ENCODE data around the gene DCTN2. TPM values are rescaled to one million over a fixed set of nuclear protein-coding genes. Genes with fewer than 3 reads are reported as not detected.

The DCTN2 gene
- 139 and 156 TPM in 2 replicates for total RNA-seq

GRCh38 chr12:57546438-57547287 lies at the start of gene DCTN2:
Gene DCTN2, minus strand, starts transcription at chr12:57547192. Its CDS starts 129 bp downstream, at chr12:57547063.

GRCh38 chr12:57590864-57591781 lies 44.1 kb upstream of the DCTN2 start, which contains the start of gene PIP4K2C:
Gene PIP4K2C, plus strand, starts transcription at chr12:57591192. Its CDS starts 98 bp downstream, at chr12:57591290.

GRCh38 chr12:57549909-57550640 lies 3.1 kb upstream of the DCTN2 start, which contains the start of gene KIF5A:
Gene KIF5A, plus strand, starts transcription at chr12:57550044. Its CDS starts 228 bp downstream, at chr12:57550272.

DNA sequence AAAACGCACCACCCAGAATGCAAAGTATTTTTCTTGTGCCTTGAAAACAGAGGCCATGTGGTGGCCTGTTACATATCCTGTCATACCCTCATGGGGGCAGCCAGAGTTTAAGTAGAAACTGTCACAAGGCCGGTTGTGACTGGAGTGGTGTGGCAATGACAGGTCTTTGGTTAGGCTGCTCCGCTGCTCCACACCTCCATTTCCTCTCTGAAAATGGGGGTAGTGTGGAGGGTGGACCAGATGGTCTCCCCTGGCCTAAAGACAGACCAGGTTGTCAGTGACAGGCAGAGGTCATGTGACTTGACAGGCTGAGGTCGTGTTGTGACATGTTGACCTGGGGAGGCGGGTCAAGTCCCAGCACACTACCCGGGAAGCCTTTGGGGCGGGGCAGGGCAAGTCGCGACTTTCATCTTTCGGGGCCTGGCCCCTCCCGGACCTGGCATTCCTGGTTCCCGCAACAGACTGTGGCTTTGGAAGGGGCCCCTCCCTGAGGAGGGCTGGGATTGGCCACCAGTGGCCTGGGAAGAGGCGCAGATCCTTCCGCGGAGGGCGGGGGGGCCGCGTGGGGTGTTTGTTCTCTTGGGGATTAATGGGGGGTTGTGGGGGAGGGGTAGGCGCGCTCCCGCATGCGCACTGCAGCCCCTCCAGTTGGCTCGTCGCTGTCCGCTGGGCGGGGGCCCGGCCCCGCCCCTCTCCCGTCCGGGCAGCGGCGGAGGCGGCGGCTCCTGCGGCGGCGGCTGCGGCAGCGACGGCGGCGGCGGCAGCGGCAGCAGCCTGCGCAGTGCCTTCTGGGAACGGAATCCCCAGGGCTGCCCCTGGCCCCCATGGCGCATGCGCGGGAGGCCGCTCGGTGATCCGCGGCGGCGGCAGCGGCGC lies 24.7 kb downstream of the DCTN2 start, which contains the start of gene MBD6:
MBD6 (plus strand) TSS at position 814 of the 876 bp plus-strand sequence. CDS start 1,480 bp downstream, outside the sequence.

DNA sequence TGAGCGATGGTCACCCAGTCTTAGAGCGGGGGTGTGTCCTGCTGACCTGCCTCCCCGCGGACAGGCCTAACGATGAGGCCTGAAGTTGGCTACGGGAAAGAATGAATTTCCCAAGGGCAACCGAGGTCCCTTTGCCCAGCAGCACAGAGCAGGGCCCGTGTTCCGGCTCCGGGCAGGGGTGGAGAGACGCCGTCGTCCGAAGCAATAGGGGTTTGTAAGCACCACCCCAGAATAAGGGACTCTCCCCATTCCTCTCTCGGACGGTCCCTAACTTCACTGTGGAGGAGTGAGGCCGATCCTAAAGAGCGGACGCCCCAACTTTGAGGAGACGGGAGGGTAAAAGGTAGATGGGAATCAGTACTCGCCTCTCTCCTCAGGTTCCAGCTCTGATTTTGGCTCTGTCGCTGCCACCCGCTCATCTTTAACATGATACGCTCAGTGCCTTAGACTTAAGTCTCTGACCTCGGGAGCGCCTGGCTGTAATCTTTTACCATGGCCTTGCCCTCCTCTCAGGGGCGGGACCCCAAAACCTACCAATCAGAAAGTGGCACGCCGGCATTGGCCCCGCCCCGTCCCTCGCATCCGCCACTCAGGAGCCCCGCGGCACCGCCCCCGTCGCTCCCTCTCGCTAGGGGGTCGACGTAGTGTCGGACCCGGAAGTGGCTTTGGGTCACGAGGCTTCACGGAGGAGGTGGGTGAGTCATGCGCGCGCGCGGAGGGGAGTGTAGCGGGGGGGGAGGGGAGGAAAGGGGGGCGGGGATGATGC lies 26.8 kb downstream of the DCTN2 start, which contains the start of gene DDIT3:
DDIT3 (minus strand) TSS at position 462 of the 766 bp plus-strand sequence. CDS start 3,108 bp downstream, outside the sequence.

DNA sequence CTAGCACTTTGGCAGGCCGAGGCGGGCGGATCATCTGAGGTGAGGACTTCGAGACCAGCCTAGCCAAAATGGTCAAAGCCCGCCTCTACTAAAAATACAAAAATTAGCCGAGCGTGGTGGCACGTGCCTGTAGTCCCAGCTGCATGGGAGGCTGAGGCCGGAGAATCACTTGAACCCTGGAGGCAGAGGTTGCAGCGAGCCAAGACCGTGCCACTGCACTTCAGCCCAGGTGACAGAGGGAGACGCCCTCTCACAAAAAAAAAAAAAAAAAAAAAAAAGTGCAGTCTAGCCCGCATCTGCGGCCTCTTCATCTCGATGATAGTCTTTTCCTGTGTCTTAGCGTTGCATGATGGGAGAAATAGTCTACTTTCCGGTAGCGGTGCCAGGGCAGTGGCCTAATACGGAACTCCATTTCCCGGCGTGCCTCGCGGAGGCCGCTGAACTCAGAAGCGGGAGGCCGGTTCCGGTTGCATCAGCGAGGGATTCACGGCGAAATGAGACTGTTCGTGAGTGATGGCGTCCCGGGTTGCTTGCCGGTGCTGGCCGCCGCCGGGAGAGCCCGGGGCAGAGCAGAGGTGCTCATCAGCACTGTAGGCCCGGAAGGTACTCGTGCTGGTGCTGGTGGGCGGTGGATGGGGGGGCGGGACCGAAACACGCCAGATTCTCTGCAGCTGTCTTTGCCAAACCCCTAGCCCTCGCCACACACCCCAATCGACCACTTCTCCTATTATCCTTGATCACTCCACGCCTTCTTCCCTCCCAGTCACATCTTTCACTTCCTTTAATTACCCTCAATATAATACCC lies 59.2 kb downstream of the DCTN2 start, which contains the start of gene MARS1:
MARS1 (plus strand) TSS at position 472 of the 805 bp plus-strand sequence; CDS start at position 495, 23 bp downstream.

Other genes with a start within 250 kb of the DCTN2 start
- 15.7 and 23.7 TPM in 2 replicates for gene R3HDM2, start 116.1 kb downstream of the DCTN2 start, total RNA-seq
- gene INHBC, start 112.4 kb downstream of the DCTN2 start, total RNA-seq: not detected in 2 replicates
- gene INHBE, start 91.9 kb downstream of the DCTN2 start, total RNA-seq: 2.6 and 3.8 TPM in 2 replicates
- gene GLI1, start 87.4 kb downstream of the DCTN2 start, total RNA-seq: 1.2 and 1.6 TPM in 2 replicates
- gene ARHGAP9, start 67.3 kb downstream of the DCTN2 start, total RNA-seq: not detected in 2 replicates
- gene MARS1, start 59.1 kb downstream of the DCTN2 start, total RNA-seq: 113 and 126 TPM in 2 replicates
- gene DDIT3, start 26.7 kb downstream of the DCTN2 start, total RNA-seq: 57.2 and 89.6 TPM in 2 replicates
- gene MBD6, start 24.4 kb downstream of the DCTN2 start, total RNA-seq: 7.4 and 10.6 TPM in 2 replicates
- 0.44 and 0.66 TPM in 2 replicates for gene KIF5A, start 2.9 kb upstream of the DCTN2 start, total RNA-seq
- 17.0 and 20.2 TPM in 2 replicates for gene PIP4K2C, start 44.0 kb upstream of the DCTN2 start, total RNA-seq
- 16.9 and 25.0 TPM in 2 replicates for gene DTX3, start 57.6 kb upstream of the DCTN2 start, total RNA-seq
- 24.4 and 51.1 TPM in 2 replicates for gene ARHGEF25, start 64.2 kb upstream of the DCTN2 start, total RNA-seq
- 0.58 and 1.3 TPM in 2 replicates for gene B4GALNT1, start 86.0 kb upstream of the DCTN2 start, total RNA-seq
- gene OS9, start 146.9 kb upstream of the DCTN2 start, total RNA-seq: 283 and 289 TPM in 2 replicates
- gene AGAP2, start 191.6 kb upstream of the DCTN2 start, total RNA-seq: 0.15 and 0.50 TPM in 2 replicates
- gene TSPAN31, start 197.8 kb upstream of the DCTN2 start, total RNA-seq: 66.8 and 85.3 TPM in 2 replicates
- 281 and 285 TPM in 2 replicates for gene CDK4, start 205.1 kb upstream of the DCTN2 start, total RNA-seq
- gene MARCHF9, start 207.9 kb upstream of the DCTN2 start, total RNA-seq: 2.9 and 5.1 TPM in 2 replicates
- gene CYP27B1, start 219.9 kb upstream of the DCTN2 start, total RNA-seq: 0.15 and 0.33 TPM in 2 replicates
- 3.6 and 6.3 TPM in 2 replicates for gene METTL1, start 224.9 kb upstream of the DCTN2 start, total RNA-seq
- gene EEF1AKMT3, start 225.4 kb upstream of the DCTN2 start, total RNA-seq: 9.3 and 10.3 TPM in 2 replicates
- 17.2 and 20.5 TPM in 2 replicates for gene TSFM, start 235.6 kb upstream of the DCTN2 start, total RNA-seq